ENCODE measurements around the gene PPRC1. TPM values are rescaled to one million over a fixed set of nuclear protein-coding genes. Genes with fewer than 3 reads are reported as not detected.

The PPRC1 gene
- total and polyA plus RNA-seq, 7 donors: 4.2 to 39.9 (median 12.5) TPM

GRCh38 chr10:102135956-102136526 is 3.2 kb downstream of the PPRC1 start:
- H3K36me3 ChIP-seq: peaks cover 21 to 36% (median 30%) of the 10 kb centered on the region in 4 donors
- intact Hi-C loops (cut with DNase I): no loop called here
- H3K9me3 ChIP-seq: no peaks in the 10 kb centered on the region
- H3K4me1 ChIP-seq: peaks cover 0 to 38% (median 34%) of the 10 kb centered on the region in 4 donors
- no peak overlapping the region for H3K4me3 ChIP-seq
- 65 to 75% methylated on average over 7 of the region's 7 CpGs for WGBS, 2 donors
- no peaks in the 10 kb centered on the region for H3K27me3 ChIP-seq
- DNase-seq: no peak
- TF ChIP-seq POLR2AphosphoS5 (IDR thresholded peaks at IDR 0.05): no peak
- no peak for TF ChIP-seq CTCF (IDR thresholded peaks at IDR 0.05)
- H3K27ac ChIP-seq: peak overlapping the region in 1 of 4 donors; percentile 20

- no peak for DNase-seq
- no peak for TF ChIP-seq POLR2A (IDR thresholded peaks at IDR 0.05)
- TF ChIP-seq CTCF (IDR thresholded peaks at IDR 0.05): no peak
- TF ChIP-seq EP300 (IDR thresholded peaks at IDR 0.05): no peak
- no peak for TF ChIP-seq POLR2AphosphoS5 (IDR thresholded peaks at IDR 0.05)
- WGBS, 2 donors: 95 to 97% methylated on average over 15 of the region's 15 CpGs
- Histone ChIP-seq H3K27me3 (no peaks in the 10 kb centered on the region), H3K4me3 (no peak overlapping the region), H3K9me3 (no peaks in the 10 kb centered on the region), H3K36me3 (peaks cover 30 to 70% (median 37%) of the 10 kb centered on the region in 4 donors), H3K4me1 (peaks cover 0 to 27% (median 24%) of the 10 kb centered on the region in 4 donors), H3K27ac (no peak overlapping the region)
- intact Hi-C loops (cut with DNase I): no loop called here
Observed at GRCh38 chr10:102139281-102140110, 6.7 kb downstream of the PPRC1 start.

GRCh38 chr10:102140218-102140617 is 7.4 kb downstream of the PPRC1 start:
- no peak for TF ChIP-seq POLR2AphosphoS5 (IDR thresholded peaks at IDR 0.05)
- Histone ChIP-seq H3K36me3 (peaks cover 31 to 78% (median 44%) of the 10 kb centered on the region in 4 donors), H3K4me3 (no peak overlapping the region), H3K27me3 (no peaks in the 10 kb centered on the region), H3K27ac (no peak overlapping the region), H3K4me1 (peaks cover 0 to 20% (median 19%) of the 10 kb centered on the region in 4 donors), H3K9me3 (no peaks in the 10 kb centered on the region)
- DNase-seq: no peak
- intact Hi-C loops (cut with DNase I): no loop called here
- 90% methylated on average over 4 of the region's 4 CpGs for WGBS, 2 donors

- H3K4me3 ChIP-seq: no peak overlapping the region
- WGBS, 2 donors: 90 to 93% methylated on average over 5 of the region's 5 CpGs
- no peaks in the 10 kb centered on the region for H3K9me3 ChIP-seq
- DNase-seq: no peak
- peaks cover 31 to 82% (median 45%) of the 10 kb centered on the region in 4 donors for H3K36me3 ChIP-seq
- TF ChIP-seq POLR2A (IDR thresholded peaks at IDR 0.05) (no peak), POLR2AphosphoS5 (IDR thresholded peaks at IDR 0.05) (no peak)
- peaks cover 0 to 14% (median 12%) of the 10 kb centered on the region in 4 donors for H3K4me1 ChIP-seq
- no peak overlapping the region for H3K27ac ChIP-seq
- intact Hi-C loops (cut with DNase I): no loop called here
- H3K27me3 ChIP-seq: no peaks in the 10 kb centered on the region
Observed at GRCh38 chr10:102140913-102141540, 8.2 kb downstream of the PPRC1 start.

- H3K4me3 ChIP-seq: no peak overlapping the region
- intact Hi-C loops (cut with DNase I): no loop called here
- WGBS, 2 donors: 93 to 94% methylated on average over 4 of the region's 4 CpGs
- H3K27me3 ChIP-seq: no peaks in the 10 kb centered on the region
- no peak for TF ChIP-seq POLR2AphosphoS5 (IDR thresholded peaks at IDR 0.05)
- TF ChIP-seq CTCF (IDR thresholded peaks at IDR 0.05): no peak
- TF ChIP-seq EP300 (IDR thresholded peaks at IDR 0.05): no peak
- TF ChIP-seq POLR2A (IDR thresholded peaks at IDR 0.05): no peak
- DNase-seq: no peak
- no peaks in the 10 kb centered on the region for H3K9me3 ChIP-seq
- H3K4me1 ChIP-seq: peaks cover 0 to 7% (median 6%) of the 10 kb centered on the region in 4 donors
- no peak overlapping the region for H3K27ac ChIP-seq
- peaks cover 31 to 88% (median 45%) of the 10 kb centered on the region in 4 donors for H3K36me3 ChIP-seq
Observed at GRCh38 chr10:102141583-102142107, 8.8 kb downstream of the PPRC1 start.

Measured in sigmoid colon (tissue), 7 donors.